MM.1S (cell line): ENCODE results near the gene CDON.

Experiments used
- DNase-seq: peaks from one replicate; pipeline ENCODE4 v3.0.0-alpha.2; 2015
- H2AFZ ChIP-seq: fragments of 300-600 bp; sonication (generic); 2 replicates; pipeline ENCODE4 v1.6.0; 2016; ENCODE audit warnings: antibody characterized with exemption, low read length
- H3F3A ChIP-seq: fragments of 300-600 bp; sonication (generic); 2 replicates; pipeline ENCODE4 v1.6.1; 2016; ENCODE audit warnings: mild to moderate bottlenecking, antibody characterized with exemption, low read length, moderate library complexity, mixed read lengths; ENCODE audit not compliant: insufficient read depth
- H3K27ac ChIP-seq: fragments of 300-600 bp; sonication (generic); 2 replicates; pipeline ENCODE4 v1.5.1; 2016; ENCODE audit warnings: mild to moderate bottlenecking, low read length
- H3K27me3 ChIP-seq: fragments of 300-600 bp; sonication (generic); replicated peaks from 2 replicates; pipeline ENCODE4 v1.6.0; 2016; ENCODE audit warnings: low read length; ENCODE audit not compliant: insufficient read depth
- H3K36me3 ChIP-seq: fragments of 300-600 bp; sonication (generic); replicated peaks from 2 replicates; pipeline ENCODE4 v1.6.1; 2016; ENCODE audit warnings: mild to moderate bottlenecking, low read length, mixed read lengths; ENCODE audit not compliant: insufficient read depth
- H3K4me1 ChIP-seq: fragments of 300-600 bp; sonication (generic); 2 replicates; pipeline ENCODE4 v1.6.1; 2016; ENCODE audit warnings: low read length, mixed read lengths
- H3K4me2 ChIP-seq: fragments of 300-600 bp; sonication (generic); 2 replicates; pipeline ENCODE4 v1.6.0; 2016; ENCODE audit warnings: low read depth, low read length
- H3K4me3 ChIP-seq: fragments of 300-600 bp; sonication (generic); 2 replicates; pipeline ENCODE4 v1.5.1; 2016; ENCODE audit warnings: low read length, mixed read lengths
- H3K79me2 ChIP-seq: fragments of 300-600 bp; sonication (generic); 2 replicates; pipeline ENCODE4 v1.6.1; 2016; ENCODE audit warnings: mixed run types, low read length, mixed read lengths
- H3K9ac ChIP-seq: fragments of 300-600 bp; sonication (generic); 2 replicates; pipeline ENCODE4 v1.6.1; 2016; ENCODE audit warnings: low read length, mixed read lengths
- H3K9me2 ChIP-seq: fragments of 300-600 bp; sonication (generic); replicated peaks from 2 replicates; pipeline ENCODE4 v1.6.1; 2016; ENCODE audit warnings: mild to moderate bottlenecking, low read length, mixed read lengths; ENCODE audit not compliant: insufficient read depth
- H3K9me3 ChIP-seq: fragments of 300-600 bp; sonication (generic); replicated peaks from 2 replicates; pipeline ENCODE4 v1.6.1; 2016; ENCODE audit warnings: mild to moderate bottlenecking, low read length, mixed read lengths; ENCODE audit not compliant: insufficient read depth
- H4K20me1 ChIP-seq: fragments of 300-600 bp; sonication (generic); 2 replicates; pipeline ENCODE4 v1.6.1; 2016; ENCODE audit warnings: mild to moderate bottlenecking, low read length, moderate library complexity, mixed read lengths; ENCODE audit not compliant: insufficient read depth
- CTCF ChIP-seq: fragments of 300-600 bp; sonication (generic); IDR thresholded peaks from 2 replicates; pipeline ENCODE4 v1.5.1; 2016; ENCODE audit warnings: antibody characterized with exemption, low read length, mixed read lengths
- EZH2 ChIP-seq: fragments of 300-600 bp; sonication (generic); optimal IDR thresholded peaks from 2 replicates; pipeline ENCODE3; 2017; ENCODE audit warnings: low read depth, mild to moderate bottlenecking, antibody characterized with exemption, low read length, mixed read lengths
- EZH2phosphoT487 ChIP-seq: fragments of 300-600 bp; sonication (generic); IDR thresholded peaks from 2 replicates; pipeline ENCODE4 v1.6.1; 2018; ENCODE audit warnings: antibody characterized with exemption, low read length

CDON gene

GRCh38 chr11:125971618-125972017, 91.0 kb downstream of the CDON start:
- Histone ChIP-seq H3K9me2 (no peaks in the 10 kb centered on the region), H3K36me3 (no peaks in the 10 kb centered on the region), H3K9me3 (no peaks in the 10 kb centered on the region), H4K20me1 (no peaks in the 10 kb centered on the region), H3K4me1 (no peaks in the 10 kb centered on the region), H3K27ac (no peak overlapping the region), H3K9ac (no peak overlapping the region), H2AFZ (no peak overlapping the region), H3K4me2 (no peak overlapping the region), H3K79me2 (no peaks in the 10 kb centered on the region), H3F3A (no peaks in the 10 kb centered on the region), H3K27me3 (no peaks in the 10 kb centered on the region), H3K4me3 (no peak overlapping the region)
- DNase-seq = no peak
- TF ChIP-seq EZH2 = no peak
- no peak for TF ChIP-seq CTCF

GRCh38 chr11:125968354-125968753, 94.3 kb downstream of the CDON start:
- Histone ChIP-seq H3K4me2 (no peak overlapping the region), H3K4me1 (no peaks in the 10 kb centered on the region)
- TF ChIP-seq EZH2phosphoT487 (no peak), CTCF (no peak), EZH2 (no peak)

GRCh38 chr11:125967515-125967914, 95.2 kb downstream of the CDON start:
- Histone ChIP-seq H3K27me3 (no peaks in the 10 kb centered on the region), H3K9ac (no peak overlapping the region), H3K9me3 (no peaks in the 10 kb centered on the region), H3K4me3 (no peak overlapping the region), H3F3A (no peaks in the 10 kb centered on the region), H3K27ac (no peak overlapping the region), H3K36me3 (0 out of 2 replicates have a peak, but pooled peaks cover 2% of the 10 kb centered on the region), H3K4me2 (no peak overlapping the region), H3K79me2 (no peaks in the 10 kb centered on the region), H4K20me1 (no peaks in the 10 kb centered on the region), H3K4me1 (no peaks in the 10 kb centered on the region), H2AFZ (no peak overlapping the region), H3K9me2 (no peaks in the 10 kb centered on the region)
- DNase-seq = no peak
- TF ChIP-seq EZH2phosphoT487 = no peak
- no peak for TF ChIP-seq CTCF
- no peak for TF ChIP-seq EZH2

More at GRCh38 chr11:125968354-125968753, 94.3 kb downstream of the CDON start:
- Histone ChIP-seq H3F3A (no peaks in the 10 kb centered on the region), H3K9me2 (no peaks in the 10 kb centered on the region), H3K36me3 (no peaks in the 10 kb centered on the region), H3K27ac (no peak overlapping the region), H3K27me3 (no peaks in the 10 kb centered on the region), H3K9me3 (no peaks in the 10 kb centered on the region), H3K9ac (no peak overlapping the region), H3K79me2 (no peaks in the 10 kb centered on the region), H3K4me3 (no peak overlapping the region), H4K20me1 (no peaks in the 10 kb centered on the region), H2AFZ (no peak overlapping the region)
- no peak for DNase-seq
